ENCODE measurements around the gene PEAK1.

PEAK1 gene

DNA sequence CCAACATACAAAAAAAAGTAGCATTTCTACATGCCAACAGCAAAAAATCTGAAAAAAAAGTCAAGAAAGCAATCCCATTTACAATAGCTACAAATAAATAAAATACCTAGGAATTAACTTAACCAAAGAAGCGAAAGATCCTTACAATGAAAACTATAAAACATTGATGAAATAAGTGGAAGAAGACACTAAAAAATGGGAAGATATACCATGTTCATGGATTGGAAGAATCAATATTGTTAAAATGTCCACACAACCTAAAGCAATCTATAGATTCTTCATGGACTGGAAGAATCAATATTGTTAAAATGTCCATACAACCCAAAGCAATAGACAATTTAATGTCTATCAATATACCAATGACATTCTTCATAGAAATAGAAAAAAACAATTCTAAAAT, 21.0 kb downstream of the PEAK1 start:
- DNase-seq, result no peak

DNA sequence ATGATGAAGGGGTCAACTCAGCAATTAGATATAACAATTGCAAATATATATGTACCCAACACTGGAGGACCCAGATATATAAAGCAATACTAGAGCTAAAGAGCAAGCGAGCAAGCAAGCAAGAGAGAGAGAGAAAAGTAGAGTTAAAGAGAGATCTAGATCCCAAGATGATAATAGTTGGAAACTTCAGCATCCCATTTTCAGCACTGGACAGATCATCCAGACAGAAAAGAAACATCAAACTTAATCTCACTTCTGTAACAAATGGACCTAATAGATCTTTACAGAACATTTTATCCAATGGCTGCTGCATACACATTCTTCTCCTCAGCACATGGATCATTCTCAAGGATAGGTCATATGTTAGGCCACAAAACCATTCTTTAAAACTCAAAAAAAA, 23.2 kb downstream of the PEAK1 start:
- no peak for DNase-seq

DNA sequence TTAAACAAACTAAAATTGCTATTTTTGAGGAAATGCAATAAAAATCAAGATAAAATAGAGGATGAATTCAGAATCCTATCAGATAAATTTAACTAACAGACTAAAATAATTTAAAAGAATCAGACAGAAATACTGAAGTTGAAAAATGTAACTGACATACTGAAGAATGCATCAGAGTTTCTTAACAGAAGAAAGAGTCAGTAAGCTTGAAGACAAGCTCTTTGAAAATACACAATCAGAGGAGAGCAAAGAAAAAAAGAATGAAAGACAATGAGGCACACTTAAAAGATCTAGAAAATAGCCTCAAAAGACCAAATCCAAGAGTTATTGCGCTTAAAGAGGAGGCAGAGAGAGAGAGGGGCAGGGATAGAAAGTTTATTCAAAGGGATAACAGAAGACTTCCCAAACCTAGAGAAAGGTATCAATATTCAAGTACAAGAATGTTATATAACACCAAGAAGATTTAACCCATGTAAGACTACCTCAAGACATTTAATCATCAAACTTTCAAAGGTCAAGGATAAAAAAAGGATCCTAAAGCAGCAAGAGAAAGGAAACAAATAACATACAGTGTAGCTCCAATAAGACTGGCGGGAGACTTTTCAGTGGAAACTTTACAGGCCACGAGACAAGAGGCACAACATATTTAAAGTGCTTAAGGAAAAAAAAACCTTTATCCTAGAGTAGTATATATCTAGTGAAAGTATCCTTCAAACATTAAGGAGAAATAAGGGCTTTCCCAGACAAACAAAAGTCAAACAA, 24.7 kb downstream of the PEAK1 start:
- no peak for DNase-seq

DNA sequence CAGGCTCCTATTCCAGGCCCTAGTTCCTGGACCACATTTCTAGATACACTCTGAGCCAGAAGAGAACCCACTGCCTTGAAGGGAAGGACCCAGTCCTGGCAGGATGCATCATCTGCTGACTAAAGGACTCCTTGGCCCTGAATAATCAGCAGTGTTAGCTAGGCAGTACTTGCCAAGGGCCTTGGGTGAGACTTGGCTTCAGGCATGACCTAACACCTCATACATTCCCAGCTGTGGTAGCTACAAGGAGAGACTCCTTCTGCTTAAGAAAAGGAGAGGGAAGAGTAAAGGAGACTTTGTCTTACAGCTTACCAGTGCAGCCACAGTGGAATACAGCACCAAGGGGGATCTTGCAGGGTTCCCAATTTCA, 26.4 kb downstream of the PEAK1 start:
- DNase-seq, result no peak

DNA sequence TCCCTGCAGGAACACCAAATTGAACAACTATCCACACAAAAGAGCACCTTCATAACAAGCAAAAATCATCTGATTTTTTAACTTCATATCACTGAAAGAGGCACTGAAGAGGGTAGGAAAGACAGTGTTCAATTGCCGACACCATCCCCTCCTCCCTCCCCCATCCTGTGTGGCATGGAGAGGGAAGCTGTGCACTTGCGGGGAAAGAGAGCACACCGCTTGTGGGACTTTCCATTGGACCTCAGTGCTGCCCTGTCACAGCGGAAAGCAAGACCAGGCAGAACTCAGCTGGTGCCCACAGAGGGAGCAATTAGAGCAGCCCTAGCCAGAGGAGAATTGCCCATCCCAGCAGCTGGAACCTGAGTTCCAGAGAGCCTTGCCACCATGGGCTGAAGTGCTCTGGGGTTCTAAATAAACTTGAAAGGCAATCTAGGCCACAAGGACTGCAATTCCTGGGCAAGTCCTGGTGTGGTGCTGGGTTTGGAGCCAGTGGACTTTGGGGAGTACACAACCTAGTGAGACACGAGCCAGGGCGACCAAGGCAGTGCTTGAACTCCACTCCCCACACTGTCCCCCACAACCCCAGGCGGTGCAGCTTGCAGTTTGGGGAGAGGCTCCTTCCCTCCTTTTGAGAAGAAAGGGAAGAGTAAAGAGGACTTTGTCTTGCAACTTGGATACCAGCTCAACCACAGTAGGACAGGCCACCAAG, 27.0 kb downstream of the PEAK1 start:
- no peak for DNase-seq

DNA sequence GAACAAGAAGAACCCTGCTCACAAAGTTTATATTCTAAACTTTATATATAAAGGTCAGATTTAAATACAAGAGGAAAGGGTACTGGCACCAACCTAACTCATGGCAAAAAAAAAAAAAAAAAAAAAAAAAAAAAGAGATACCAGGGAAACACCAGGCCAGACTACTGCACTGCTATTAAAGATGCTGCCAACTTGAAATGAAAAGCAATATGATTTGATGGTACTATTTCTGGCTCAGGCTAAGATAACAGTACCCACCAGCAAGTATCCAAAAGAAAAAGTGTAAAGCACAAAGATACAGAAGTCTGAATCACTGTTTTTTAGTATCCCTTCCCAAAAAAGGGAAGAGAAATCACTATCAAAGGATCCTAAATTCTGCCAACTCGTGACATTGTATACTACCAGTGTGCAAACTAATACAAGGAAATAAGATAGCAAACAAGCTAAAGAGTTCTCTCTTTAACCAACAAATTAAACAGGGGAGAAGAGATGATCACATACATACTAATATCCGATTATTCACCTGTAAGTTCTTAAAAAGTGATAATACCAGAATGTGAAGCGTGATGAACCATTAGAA, 28.4 kb downstream of the PEAK1 start:
- DNase-seq, result no peak

DNA sequence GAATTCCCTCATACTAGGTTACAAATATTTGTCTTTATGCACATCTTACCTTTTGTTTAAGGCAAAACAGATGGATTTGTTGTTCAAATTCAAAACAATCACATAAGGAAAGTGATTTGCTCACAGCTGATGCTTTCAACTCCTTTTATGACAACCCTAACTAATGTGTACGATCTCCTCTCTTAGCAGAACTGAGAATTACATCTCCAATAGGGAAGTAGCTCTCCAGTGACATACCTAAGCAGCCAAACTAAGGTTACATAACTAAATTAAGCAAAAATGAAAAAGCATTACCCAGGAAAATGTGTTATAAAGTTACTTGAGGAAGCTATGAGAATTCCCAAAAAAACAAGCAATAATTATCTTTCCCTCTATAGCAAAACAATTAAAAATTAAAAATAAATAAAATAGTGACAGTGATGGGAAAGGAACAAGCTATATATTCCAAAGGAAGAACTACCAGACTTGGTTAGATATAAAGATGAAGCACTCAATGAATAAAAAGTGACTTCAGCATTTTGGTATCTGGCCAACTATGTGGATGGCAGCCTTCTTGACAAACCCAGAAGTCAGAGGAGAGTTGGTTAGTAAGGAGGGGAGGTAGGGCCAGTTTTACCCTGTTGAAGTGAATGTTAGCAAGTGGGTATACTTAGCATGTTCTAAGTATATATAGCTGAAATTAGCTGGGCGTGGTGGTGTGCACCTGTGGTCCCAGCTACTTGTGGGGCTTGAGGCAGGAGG, 32.4 kb downstream of the PEAK1 start:
- DNase-seq, result no peak

DNA sequence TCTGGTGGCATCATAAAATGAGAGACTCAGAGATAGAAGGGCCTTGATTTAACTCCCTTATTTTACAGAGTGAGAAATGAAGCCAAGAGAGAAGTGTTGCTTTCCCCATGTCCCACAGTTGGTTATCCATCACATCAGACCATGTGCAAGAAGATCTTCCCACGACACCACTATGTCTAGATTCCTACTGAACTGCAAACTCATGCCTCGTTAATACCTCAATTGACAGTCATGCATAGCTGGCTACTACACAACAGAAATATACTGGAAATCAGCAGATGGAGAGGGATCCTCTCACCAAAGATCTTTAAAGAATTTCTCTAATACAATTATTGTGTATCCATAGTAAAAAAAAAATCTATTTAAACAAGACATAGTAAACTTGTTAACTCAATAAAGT, 33.3 kb downstream of the PEAK1 start:
- no peak for DNase-seq

DNA sequence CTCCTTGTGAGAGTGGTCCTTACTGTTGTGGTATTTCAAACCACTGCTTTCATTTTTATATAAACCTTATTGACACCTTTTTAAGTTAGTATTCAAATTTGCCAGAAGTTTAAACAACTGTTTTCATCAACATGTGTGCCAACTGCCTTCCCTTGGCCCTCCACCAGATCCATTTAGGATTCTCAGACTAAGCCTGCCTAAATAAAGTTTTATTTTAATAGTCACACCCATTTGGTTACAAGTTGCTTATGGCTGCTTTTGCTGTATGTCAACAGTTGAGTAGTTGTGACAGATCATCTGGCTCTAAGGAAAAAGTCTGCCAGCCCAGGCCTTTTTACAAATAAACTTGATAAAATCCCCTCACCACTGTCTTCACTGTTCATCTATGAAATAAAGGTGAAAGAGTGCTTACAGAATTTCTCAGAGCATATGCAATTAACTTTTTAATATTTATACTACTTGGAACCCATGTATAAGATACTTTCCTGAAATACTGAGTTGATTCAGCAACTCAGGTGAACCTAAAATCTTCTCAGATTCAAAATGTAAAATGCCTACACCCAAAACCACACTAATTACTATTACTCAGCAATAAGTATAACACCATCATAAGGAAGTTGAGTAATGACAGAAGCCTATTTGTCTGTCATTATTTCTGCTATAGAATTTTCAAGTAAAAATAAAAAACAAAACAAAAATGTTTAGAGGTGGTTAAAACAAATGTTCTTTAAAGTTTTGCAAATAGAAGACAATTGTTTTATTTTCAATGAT, 35.1 kb downstream of the PEAK1 start:
- no peak for DNase-seq

DNA sequence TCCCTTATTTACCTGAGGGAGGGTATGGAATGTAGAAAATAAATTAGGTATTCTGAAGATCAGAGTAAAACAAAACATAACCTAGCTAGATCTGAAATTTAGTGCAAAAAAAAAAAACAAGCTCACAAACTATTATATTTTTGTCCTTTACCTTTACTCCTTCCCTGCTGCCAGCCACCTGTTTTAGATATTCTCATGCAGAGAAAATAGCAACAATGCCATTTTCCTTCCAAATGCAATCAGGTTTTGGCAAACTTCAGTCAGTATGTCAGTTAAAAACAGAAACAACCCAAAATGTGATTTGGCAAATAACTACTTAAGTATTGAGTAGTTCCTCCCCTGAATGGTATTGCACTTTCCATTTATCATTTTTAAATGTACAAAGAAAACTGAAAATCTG, 35.8 kb downstream of the PEAK1 start:
- DNase-seq, result no peak

DNA sequence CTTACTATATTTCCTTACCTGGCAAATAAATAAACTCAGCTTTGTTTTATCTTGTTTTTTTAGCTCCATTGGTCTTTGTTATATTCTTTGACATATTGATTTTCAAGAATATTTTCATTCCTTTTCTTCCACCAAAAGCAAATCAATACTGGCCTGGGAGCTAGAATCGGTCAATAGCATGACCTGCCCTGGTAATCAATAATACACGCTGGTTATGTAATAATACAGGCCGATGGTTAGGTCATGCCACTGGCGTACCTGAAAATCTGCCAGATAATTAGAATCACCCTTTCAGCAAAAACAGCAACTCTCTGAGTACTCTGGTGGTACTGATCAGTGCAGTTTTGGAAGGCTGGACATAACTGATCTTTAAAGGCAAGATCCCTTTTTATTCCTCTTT, 39.9 kb downstream of the PEAK1 start:
- no peak for DNase-seq

DNA sequence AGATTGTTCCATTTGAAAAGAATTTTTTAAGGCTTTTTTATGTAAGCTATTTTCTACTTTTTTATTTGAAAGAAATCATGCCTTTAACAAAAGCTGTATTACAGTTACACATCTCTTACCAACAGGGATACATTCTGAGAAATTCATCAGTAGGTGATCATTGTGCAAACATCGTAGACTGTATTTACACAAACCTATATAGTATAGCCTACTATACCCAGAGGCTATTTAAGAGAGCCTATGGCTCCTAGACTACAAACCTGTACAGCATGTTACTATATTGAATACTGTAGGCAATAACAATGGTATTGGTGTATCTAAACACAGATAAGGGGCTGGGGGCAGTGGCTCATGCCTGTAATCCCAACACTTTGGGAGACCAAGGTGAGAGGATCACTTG, 43.1 kb downstream of the PEAK1 start:
- no peak for DNase-seq

DNA sequence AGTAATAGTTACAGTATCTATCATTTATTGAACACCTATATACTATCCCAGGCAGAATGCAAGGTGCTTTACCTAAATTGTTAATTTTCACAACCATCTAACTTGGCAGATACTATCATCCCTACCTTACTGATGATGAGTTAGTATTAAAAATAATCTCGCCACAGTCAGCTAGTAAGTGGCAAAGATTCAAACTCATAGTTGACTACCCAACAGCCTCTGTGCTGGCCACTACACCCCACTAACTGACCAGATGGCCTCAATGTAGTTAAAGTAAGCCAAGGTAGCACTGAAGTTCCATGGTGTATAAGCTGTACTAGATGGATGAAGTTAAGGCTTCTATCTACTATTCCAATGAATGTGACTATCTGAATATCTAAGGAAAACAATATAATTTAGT, 44.8 kb downstream of the PEAK1 start:
- no peak for DNase-seq

DNA sequence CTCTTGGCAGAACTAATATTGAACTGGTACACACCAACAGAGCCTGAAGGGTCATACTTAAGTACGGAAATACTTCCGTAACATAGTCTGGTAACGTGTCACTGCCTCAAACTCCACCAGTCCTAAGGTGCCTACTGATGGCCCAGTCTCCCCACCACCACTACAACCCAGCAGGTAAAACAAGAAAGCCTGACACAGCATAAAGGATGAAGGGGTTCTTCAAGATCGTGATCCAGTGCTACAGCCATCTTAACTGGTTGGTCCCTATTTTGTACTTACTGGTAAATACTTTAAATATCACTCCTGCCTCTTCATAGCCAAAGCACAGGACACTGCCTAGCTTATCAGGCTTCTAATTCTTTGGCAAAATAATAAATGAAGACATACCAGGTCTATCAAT, 46.5 kb downstream of the PEAK1 start:
- DNase-seq, result no peak

DNA sequence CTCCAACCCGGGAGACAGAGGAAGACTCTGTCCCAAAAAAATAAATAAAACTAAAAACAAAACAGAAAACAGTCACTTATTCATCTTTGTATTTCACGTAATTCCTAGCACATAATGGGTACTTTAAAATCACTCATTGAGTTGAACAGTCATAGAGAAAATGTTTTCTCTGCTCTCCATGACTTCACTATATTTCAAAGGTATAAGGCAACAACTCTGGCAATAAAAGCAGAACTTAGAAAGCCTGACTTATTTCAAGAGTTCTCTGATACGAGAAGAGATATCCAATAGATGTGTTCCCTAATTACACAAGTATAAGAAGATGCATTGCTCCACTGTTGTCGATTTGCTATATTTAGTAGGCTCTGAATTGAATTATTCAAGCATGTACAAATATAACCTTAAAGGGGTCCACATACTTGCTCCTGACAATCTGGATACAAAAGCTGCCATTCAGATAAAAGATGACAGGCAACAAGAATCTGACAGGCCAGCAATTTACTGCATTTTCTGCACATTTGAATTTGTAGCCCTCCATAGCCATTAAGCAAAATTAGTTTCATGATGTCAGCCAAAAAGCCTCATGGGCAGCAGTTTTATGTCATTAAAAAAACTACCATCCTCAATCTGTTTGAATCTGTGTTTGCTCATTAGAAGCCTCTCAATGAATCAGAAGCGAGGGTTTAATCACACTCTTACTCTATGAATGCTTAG, 47.9 kb downstream of the PEAK1 start:
- DNase-seq, result no peak

DNA sequence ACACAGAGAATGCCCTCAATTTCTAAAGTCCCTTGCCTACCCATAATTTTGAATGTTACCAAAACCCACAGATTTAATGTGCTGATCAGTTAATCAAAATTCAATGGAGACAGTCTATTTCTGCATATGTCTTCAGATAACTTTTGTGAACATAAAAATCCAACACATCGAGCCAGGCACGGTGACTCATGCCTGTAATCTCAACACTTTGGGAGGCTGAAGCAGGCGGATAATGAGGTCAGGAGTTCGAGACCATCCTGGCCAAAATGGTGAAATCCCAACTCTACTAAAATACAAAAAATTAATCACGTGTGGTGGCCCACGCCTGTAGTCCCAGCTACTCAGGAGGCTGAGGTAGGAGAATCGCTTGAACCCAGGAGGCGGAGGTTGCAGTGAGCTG, 49.3 kb downstream of the PEAK1 start:
- no peak for DNase-seq

DNA sequence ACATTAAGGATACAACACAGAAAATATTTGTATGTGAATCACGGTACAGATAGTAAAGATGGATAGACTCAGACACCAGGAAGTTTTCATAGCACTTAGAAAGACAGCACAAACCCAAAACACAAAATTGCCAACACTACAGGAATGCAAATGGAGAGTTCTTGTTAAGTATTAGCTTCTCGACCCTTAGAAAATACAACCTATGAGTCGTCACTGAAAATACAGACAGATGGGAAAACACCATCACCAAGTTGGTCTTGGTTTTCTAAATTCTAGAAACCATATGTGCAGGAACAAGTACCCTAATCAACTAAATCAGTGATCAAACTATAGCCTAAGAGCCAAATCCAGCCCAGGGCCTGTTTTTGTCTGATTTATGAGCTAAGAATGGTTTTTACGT, 50.7 kb downstream of the PEAK1 start:
- DNase-seq, result no peak

DNA sequence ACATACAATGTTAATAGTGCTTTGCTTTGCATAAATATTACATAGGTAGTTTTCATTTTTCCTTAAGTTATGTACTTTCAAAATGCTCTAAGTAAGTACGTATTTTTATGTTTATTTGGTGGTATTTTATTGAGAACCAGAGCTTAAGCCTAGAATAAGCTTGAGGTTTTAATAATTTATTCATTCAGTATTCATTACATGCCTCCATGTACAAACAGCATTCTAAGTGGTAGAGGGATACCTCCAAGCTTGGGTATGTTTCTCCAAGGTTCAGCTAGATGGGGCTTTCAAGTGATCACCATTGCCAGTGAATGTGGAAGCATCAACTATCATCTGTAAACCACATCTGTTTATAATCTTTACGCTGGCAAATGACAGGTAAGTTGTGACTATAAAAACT, 52.3 kb downstream of the PEAK1 start:
- no peak for DNase-seq

DNA sequence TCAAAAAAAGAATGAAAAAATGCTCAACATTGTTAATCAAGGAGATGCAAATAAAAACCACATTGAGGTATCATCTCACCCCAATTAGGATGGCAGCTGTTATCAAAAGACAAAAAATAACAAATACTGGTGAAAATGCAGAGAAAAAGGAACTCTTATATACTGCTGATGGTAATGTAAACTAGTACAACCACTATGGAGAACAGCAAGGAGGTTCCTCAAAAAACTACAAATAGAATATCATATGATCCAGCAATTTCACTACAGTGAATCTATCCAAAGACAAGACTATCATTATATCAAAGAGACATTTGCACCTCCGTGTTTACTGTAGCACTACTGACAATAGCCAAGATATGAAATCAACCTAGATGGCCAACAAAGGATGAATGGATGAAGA, 58.4 kb downstream of the PEAK1 start:
- DNase-seq, result no peak

DNA sequence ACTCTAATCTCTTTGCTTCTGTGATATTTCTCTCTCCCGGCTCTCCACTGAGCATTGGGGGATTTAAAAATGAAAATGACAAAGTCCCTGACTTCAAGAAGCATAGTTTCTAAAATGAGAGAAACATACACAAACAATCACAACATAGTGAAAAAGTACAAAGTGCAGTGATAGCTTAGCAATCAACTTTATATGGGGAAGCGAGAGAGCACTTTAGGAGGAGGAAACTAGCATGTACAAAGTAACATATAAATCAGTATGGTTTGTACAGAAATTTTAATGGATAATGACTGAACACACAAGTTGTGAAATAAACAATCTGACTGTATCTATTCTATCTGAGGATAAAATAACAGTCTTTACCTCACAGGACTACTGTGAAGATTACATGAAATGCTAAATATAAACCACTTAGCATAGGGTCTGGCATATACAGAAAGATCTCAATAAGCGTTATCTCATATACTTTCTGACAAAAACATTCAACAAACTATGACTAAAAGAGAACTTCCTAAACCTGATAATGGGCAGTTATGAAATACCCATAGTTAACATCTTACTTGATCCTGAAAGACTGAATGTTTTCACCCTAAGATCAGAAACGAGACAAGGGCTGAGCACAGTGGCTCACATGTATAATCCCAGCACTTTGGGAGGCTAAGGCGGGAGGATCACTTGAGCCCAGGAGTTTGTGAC, 61.2 kb downstream of the PEAK1 start:
- DNase-seq, result no peak

DNA sequence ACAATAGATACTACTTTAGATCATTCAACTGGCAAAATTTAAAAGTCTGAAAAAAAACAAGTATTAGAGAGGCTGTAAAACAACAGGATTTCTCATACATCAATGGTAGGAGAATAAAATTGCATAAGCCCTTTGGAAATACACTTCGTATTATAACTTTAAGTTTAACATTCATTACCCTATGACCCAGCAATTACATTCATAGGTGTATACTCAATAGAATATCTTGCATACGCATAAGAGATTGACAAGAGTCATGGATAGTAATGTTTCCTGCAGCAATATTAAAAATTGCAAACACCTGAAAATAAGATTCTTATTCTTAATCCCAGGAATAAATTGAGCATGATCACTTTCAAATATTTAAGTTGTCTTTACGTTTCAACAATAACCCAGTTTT, 63.6 kb downstream of the PEAK1 start:
- DNase-seq, result no peak

DNA sequence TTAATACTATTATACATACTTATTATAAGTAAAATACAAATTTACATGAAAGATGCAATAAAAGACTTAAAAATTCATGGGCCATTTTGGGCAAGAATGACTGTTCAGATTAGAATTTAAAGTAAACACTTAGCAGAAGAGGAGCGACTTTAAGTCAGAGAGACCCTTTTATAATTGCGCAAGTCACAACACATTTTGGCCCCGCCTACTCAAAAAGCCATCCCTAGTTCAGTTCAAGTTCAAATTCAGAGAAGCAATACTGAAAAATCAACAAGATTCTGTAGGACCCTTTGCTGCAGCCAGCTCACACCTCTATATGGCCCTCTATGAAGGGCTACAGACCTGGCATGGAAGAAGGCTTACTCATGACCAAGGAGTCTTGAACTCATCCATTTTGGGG, 64.6 kb downstream of the PEAK1 start:
- DNase-seq, result no peak

Data from stimulated activated CD4-positive, alpha-beta T cell treated with anti-CD3 and anti-CD28 coated beads, Interleukin-2, amount 100 ng/mL, for 24 hours (primary cell).